ENCODE results near the gene FAH. TPM values are rescaled to one million over a fixed set of nuclear protein-coding genes. Genes with fewer than 3 reads are reported as not detected.

Gene FAH
- total RNA-seq, 1 experiment from 2014 or later = 38.0 TPM

GRCh38 chr15:80180468-80180867, 27.7 kb downstream of the FAH start:
- BruUV-seq (replicated peaks) = no TSS peak
- Histone ChIP-seq H3K9me3 (ENCODE audit: control insufficient read depth, insufficient read depth, low read depth, low read length) (no peaks in the 10 kb centered on the region), H3K27me3 (ENCODE audit: control insufficient read depth, insufficient read depth, low read length) (no peaks in the 10 kb centered on the region), H3K4me3 (ENCODE audit: low read depth in 2 of 2, low read length in 2 of 2) (no peak overlapping the region), H3K27ac (ENCODE audit: low read length) (no peak overlapping the region), H3K36me3 (ENCODE audit: control insufficient read depth, insufficient read depth, low read length) (no peaks in the 10 kb centered on the region; the same call in none of the 2 replicates), H3K4me1 (ENCODE audit: control insufficient read depth, insufficient read depth, low read length) (peaks cover 10% of the 10 kb centered on the region)
- no peak for ATAC-seq
- in situ Hi-C loops (cut with HindIII; ENCODE audit: low pct_unique_long_range_greater_than_20kb, low sequenced_read_pairs) = no loop called here
- ChIA-PET POLR2A (no interaction called here), CTCF (interaction anchor here (0.5 kb wide), 1 partner anchor 1299 kb away, joined by 11 read pairs; no protein-coding TSS in a partner anchor)
- TF ChIP-seq SIN3A (IDR thresholded peaks at IDR 0.05; ENCODE audit: borderline replicate concordance, insufficient read depth, low read depth, low read length) = no peak
- no peak for TF ChIP-seq REST (IDR thresholded peaks at IDR 0.05; ENCODE audit: insufficient read depth in 1 of 2, low read depth in 2 of 2, low read length in 1 of 2)
- no peak for TF ChIP-seq POLR2AphosphoS5 (IDR thresholded peaks at IDR 0.05; ENCODE audit: low read depth, low read length)
- no peak for TF ChIP-seq TCF7L2 (IDR thresholded peaks at IDR 0.05; ENCODE audit: low read depth, low read length)
- TF ChIP-seq CTCF (IDR thresholded peaks at IDR 0.05) = no peak
- DNase-seq (ENCODE audit: low read depth, low spot score) = no peak
- intact Hi-C loops (cut with micrococcal nuclease; ENCODE audit: unreplicated experiment) = no loop called here

GRCh38 chr15:80180986-80181385, 28.2 kb downstream of the FAH start:
- CTCF ChIA-PET = no interaction called here
- DNase-seq (ENCODE audit: low read depth, low spot score) (no peak), ATAC-seq (no peak)
- Histone ChIP-seq H3K36me3 (ENCODE audit: control insufficient read depth, insufficient read depth, low read length) (no peaks in the 10 kb centered on the region; the same call in none of the 2 replicates), H3K27me3 (ENCODE audit: control insufficient read depth, insufficient read depth, low read length) (no peaks in the 10 kb centered on the region), H3K27ac (ENCODE audit: low read length) (no peak overlapping the region), H3K4me1 (ENCODE audit: control insufficient read depth, insufficient read depth, low read length) (peaks cover 10% of the 10 kb centered on the region), H3K4me3 (ENCODE audit: low read depth in 2 of 2, low read length in 2 of 2) (no peak overlapping the region), H3K9me3 (ENCODE audit: control insufficient read depth, insufficient read depth, low read depth, low read length) (no peaks in the 10 kb centered on the region)
- intact Hi-C loops (cut with micrococcal nuclease; ENCODE audit: unreplicated experiment) (no loop called here), in situ Hi-C loops (cut with HindIII; ENCODE audit: low pct_unique_long_range_greater_than_20kb, low sequenced_read_pairs) (no loop called here)
- TF ChIP-seq POLR2AphosphoS5 (IDR thresholded peaks at IDR 0.05; ENCODE audit: low read depth, low read length) (no peak), CTCF (IDR thresholded peaks at IDR 0.05) (no peak), SIN3A (IDR thresholded peaks at IDR 0.05; ENCODE audit: borderline replicate concordance, insufficient read depth, low read depth, low read length) (no peak), REST (IDR thresholded peaks at IDR 0.05; ENCODE audit: insufficient read depth in 1 of 2, low read depth in 2 of 2, low read length in 1 of 2) (no peak), TCF7L2 (IDR thresholded peaks at IDR 0.05; ENCODE audit: low read depth, low read length) (no peak)
- POLR2A ChIA-PET = no interaction called here
- BruUV-seq (replicated peaks) = no TSS peak
